OCI-LY7 (cell line): ENCODE measurements around the gene CYFIP2.

Source experiments
- EZH2phosphoT487 ChIP-seq: fragments of 200-600 bp; sonication (generic); IDR thresholded peaks from 2 replicates; pipeline ENCODE4 v1.6.1; 2018; ENCODE audit warnings: low read depth, borderline replicate concordance, mild to moderate bottlenecking, mixed run types, antibody characterized with exemption, low read length, moderate library complexity, mixed read lengths
- TF ChIP-seq, protein P1 (sequence below): fragments of 200-600 bp; sonication (generic); conservative IDR thresholded peaks from 2 replicates; pipeline ENCODE4 v1.5.1; 2014; ENCODE audit warnings: mild to moderate bottlenecking, antibody characterized with exemption, low read length, moderate library complexity, mixed read lengths

DNA sequence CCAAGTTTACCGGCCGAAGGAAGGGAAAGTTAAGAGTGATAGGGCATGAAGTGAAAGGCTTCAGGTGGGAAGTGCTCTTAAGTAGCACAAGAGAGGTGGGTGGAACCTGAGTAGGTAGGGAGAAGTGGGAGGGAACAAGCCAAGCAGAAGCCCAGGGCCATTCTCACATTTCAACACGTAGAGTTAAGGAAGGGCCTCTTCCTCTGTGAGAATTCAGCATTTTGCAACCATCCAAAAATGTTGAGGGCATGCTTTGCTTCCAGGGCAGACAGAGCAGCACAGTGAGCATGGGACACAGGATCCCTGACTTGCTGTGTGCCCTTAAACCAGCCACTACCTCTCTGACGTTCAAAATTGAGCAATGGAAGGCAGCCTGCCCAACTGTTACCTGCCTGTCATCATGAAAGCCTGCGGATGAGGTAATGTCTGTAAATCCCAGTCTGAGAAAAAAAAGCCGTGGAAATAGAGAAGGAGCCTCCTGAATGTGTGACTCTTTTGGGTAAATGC is 3.3 kb downstream of the CYFIP2 start:
- TF ChIP-seq, protein P1, sequence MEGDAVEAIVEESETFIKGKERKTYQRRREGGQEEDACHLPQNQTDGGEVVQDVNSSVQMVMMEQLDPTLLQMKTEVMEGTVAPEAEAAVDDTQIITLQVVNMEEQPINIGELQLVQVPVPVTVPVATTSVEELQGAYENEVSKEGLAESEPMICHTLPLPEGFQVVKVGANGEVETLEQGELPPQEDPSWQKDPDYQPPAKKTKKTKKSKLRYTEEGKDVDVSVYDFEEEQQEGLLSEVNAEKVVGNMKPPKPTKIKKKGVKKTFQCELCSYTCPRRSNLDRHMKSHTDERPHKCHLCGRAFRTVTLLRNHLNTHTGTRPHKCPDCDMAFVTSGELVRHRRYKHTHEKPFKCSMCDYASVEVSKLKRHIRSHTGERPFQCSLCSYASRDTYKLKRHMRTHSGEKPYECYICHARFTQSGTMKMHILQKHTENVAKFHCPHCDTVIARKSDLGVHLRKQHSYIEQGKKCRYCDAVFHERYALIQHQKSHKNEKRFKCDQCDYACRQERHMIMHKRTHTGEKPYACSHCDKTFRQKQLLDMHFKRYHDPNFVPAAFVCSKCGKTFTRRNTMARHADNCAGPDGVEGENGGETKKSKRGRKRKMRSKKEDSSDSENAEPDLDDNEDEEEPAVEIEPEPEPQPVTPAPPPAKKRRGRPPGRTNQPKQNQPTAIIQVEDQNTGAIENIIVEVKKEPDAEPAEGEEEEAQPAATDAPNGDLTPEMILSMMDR, result no peak
- no peak for TF ChIP-seq EZH2phosphoT487
